ENCODE results near the gene PLEKHG2.
"Not testable (repeated sequence)": the region's sequence is repeated elsewhere in the genome, so short reads cannot be mapped to it uniquely, and the experiment has no call there.

The PLEKHG2 gene

DNA sequence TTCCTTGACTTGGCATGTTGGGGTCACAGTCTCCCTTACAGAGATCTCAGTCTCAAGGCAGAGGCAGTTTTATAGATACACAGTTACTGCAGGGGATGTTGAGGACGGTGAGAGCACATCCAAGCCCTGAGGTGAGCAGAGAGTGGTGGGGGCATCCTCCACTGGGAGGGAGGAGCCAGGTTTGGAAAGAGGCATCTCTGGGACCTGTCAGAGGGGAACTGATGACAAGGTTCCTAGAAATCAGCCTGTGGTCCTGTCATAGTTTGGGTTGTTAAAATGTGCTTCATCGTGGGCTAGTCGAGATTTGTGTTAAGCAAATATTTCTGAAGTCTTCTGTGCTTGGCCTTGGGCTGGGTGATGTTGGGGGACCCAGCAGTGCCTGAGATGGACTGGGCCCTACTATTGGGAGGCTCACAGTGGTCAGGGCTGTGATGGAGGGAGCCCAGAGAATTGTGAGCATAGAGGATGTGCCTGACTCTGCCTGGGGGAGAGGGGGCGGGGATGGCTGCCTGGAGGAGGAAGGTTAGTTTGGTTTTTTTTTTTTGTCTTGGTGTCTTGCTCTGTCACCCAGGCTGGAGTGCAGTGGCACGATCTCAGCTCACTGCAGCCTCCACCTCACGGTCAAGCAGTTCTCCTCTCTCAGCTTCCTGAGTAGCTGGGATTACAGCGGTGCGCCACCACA lies 36.8 kb downstream of the PLEKHG2 start:
- no peak for DNase-seq

DNA sequence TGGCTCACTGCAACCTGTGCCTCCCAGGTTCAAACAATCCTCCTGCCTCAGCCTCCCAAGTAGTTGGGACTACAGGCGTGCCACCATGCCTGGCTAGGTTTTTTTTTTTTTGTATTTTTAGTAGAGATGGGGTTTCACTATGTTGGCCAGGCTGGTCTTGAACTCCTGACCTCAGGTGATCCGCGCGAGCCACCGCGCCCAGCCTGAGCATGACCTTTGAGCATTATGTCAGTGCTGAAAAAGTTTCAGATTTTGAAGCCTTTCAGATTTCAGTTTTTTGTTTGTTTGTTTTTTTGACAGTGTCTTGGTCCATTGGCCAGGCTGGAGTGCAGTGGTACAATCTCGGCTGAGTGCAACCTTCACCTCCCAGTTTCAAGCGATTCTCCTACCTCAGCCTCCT lies 38.8 kb downstream of the PLEKHG2 start:
- DNase-seq = not testable (repeated sequence)

DNA sequence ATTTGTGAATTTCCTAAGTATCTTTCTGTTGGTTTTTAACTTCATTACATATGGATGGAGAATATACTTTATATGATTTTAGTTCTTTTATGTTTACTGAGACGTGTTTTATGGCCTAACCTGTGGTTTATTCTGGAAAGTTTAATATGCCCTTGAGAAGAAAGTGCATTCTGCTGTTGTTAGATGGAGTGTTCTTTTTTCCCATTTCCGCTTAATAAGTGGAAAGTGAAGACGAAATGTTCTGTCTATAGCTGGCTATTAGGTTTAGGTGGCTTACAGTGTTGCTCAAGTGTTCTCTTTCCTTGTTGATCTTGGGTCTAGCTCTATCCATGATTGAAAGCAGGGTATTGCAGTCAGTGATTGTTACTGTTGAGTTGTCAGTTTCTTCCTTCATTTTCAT lies 50.9 kb downstream of the PLEKHG2 start:
- no peak for DNase-seq

DNA sequence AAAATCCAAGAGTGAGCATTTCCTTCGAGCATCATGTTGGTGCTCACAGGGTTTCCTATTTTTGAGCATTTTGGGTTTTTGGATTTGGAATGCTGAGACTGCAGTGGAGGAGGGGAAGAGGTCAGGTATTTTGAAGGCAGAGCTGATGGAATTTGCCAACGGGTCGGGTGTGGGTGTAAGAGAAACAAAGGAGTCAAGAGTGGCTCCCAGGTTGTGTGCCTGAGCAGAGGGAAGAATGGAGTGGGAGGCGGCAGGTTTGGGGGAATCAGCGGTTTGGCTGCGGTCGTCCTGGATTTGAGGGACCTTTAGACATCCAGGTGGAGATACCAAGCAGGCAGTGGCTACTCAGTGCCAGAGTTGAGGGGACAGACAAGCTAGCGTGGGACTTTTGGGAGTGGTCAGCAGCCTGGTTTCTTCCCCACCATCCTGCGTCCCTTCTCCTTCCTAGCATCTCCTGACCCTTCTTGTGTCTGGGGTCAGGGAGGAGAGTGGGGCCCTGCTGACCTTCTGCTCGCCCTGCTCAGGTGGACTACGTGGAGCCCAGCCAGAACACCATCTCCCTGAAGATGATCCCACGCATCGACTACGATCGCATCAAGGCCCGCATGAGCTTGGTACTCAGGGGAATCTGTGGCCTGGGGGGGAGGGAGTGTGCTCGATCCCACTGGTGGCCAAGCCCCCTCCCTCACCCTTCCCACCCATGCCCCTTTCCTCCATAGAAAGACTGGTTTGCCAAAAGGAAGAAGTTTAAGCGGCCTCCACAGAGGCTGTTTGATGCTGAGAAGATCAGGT lies 53.7 kb downstream of the PLEKHG2 start:
- DNase-seq = no peak

DNA sequence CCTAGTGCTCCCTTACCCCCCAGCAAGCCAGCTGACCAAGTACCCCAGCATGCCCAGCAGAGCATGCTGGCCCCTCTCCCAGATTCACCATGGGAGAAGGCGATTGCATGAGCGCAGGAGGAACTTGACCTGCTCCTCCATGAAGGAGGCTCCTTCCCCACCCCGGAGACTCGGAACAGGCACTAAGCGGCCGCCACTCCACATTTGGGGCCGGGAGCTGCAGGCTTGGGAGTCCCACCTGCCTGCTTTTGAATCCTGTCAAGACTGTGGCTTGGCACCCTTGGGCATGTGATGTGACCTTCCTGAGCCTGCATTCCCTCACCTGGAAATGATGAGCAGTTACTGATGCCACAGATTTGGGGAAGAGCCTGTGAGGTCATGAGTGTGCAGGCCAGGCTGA lies 55.5 kb downstream of the PLEKHG2 start:
- no peak for DNase-seq

DNA sequence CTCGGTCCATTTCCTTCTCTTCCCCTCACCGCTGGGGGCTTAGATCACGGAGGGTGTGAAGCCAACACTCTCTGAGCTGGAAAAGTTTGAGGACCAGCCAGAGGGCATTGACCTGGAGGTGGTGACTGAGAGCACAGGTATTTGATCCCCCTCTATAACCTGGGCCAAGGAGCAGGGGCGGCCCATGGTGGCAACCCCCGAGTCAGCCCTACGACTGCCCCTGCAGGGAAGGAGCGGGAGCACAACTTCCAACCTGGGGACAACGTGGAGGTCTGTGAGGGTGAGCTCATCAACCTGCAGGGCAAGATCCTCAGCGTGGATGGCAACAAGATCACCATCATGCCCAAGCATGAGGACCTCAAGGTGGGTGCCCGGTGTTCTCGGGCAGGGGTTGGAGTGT lies 56.6 kb downstream of the PLEKHG2 start:
- DNase-seq = no peak

DNA sequence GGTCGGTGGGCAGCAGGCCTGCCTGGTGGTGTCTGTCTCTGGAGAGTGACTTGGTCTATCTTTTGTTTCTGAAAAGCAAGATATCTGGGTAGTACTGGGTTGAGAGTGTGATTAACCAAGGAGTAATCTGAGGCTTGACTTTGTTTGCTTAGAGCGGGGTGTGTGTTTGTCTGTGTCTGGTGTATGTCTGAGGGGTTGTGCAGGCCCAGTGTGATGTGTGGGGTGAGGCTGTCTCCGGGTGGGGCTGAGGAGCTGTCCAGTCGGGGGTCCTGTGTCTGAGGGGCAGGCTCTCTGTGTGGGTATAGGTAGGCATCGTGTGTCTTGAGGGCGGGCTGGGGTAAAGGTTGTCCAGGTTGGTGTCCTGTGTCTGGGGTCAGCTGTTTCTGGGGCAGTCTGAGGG lies 57.1 kb downstream of the PLEKHG2 start:
- no peak for DNase-seq

DNA sequence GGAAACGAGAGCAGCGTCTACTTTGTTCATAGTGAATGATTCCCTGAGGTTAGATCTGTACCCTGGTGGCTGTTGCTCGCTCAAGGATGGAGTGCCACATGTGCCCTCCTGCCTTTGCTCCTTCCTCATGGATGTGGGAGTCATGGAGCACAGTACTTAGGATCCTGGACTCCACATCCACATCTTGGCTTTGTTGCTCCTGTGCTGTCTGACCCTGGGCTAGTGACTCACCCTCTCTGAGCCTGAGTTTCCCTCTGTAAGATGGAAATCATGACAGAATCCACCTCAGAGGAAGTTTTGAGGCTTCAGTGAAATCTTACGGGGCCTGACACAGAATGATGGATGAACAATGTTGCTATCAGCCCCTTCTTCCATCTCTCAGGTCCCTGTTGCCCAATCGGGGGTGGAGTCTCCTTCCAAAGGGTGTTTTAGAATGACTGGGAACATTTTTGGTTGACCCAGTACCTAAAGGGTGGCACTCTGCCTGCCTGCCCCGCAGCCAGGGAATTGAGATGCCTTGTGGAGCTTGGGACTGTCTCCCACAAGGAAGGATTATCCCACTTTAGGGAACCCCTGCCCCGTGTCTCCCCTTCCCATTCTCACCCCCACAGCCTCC lies 58.4 kb downstream of the PLEKHG2 start:
- DNase-seq = no peak

DNA sequence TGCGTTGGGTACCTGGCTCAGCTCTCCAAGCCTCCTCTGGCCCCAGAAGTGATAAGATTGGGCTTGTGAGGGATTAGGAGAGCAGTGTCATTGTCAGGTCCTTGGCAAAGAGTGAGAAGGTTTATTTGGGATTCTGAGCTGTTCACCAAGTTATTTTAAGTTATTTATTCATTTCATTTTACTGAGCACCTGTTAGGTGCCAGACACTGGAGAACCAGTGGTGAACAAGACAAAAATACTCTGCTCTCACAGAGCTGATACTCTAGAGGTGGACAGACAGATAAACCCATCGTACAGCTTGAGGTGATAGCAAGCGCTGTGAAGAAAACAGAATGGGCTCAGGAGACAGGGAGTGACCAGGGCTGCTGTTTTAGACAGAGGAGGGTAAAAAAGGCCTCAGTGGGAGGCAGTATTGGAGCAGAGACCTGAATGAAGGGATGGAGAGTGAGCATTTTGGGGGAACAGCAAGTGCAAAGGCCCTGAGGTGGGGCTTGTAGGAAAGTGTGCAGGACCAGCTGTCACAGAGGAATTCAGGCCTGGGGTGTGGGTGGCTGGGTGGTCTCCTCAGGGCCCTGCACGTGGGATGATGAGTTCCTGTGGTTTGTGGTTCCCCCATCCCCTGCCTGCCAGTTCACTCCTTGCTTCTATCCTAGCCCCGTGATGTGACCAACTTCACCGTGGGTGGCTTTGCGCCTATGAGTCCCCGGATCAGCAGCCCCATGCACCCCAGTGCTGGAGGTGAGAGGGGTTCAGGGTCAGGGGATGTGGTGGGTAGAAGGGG lies 59.5 kb downstream of the PLEKHG2 start:
- no peak for DNase-seq

DNA sequence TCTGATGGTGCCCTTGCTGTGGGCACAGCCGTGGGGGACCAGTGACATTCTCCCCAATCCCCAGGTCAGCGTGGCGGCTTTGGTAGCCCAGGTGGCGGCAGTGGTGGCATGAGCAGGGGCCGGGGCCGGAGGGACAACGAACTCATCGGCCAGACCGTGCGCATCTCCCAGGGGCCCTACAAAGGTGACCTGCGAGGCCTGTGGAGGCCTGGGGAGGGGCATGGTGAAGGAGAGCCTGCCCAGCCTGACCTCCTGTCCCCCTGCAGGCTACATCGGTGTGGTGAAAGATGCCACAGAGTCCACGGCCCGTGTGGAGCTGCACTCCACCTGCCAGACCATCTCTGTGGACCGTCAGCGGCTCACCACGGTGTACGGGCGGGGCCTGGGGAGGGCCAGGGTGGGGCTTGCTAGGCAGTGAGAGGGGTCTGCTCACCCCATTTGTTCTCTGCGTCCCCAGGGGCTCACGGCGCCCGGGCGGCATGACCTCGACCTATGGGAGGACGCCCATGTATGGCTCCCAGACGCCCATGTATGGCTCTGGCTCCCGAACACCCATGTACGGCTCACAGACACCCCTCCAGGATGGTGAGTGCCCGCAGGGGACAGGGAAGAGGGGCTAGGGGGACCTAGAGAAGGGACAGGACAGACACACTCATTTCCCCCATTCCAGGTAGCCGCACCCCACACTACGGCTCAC lies 60.4 kb downstream of the PLEKHG2 start:
- DNase-seq = no peak

DNA sequence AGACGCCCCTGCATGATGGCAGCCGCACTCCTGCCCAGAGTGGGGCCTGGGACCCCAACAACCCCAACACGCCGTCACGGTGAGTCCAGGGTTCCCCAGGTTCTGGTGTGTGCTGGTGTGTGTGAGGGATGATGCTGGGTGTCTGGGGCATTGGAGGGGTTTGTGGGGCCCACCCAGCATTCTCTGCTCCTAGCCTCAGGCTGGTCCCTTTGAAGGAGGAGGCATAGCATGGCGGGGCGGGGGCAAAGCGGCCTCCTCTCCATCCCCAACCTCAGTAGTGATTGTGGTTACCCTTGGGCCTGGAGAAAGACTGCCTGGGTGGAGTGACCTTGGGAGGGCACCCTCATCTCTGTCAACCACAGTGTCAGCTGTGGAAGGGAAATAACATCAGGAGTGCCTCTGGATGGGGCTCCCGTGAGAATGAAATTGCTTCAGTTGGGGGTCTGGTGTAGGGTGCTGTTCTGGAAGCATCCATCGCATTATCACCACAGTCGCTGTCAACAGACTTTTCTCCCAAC lies 61.0 kb downstream of the PLEKHG2 start:
- DNase-seq = no peak

DNA sequence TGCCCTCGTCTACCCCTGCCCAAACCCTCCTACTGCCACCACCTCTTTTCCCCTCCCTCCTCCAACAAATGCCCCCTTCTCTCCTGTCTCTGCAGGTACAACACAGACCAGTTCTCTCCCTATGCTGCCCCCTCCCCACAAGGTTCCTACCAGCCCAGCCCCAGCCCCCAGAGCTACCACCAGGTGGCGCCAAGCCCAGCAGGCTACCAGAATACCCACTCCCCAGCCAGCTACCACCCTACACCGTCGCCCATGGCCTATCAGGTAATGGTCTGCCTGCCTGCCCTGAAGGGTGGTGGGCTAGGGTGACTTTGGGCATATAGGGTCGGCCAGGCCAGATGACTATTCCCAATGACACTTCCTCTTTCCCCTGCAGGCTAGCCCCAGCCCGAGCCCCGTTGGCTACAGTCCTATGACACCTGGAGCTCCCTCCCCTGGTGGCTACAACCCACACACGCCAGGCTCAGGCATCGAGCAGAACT lies 61.7 kb downstream of the PLEKHG2 start:
- peak in 1 of 2 donors; percentile 61 for DNase-seq

DNA sequence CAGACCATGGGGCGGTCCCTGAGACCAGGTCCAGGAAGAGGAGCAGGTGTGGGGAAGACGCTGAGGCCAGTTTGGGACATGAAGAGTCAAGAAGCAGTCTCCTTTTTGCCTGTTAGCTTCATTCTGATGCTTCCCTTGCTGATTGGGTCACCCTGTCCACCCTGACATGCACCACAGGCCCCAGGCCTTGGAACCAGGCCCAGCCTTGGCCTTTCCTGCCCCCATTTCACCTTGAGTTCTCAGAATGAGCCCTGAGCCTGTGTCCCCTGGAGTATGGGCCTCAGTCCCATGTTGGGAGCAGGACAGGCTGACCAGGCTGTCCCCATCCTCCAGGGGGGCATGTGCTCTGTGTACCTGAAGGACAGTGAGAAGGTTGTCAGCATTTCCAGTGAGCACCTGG lies 63.3 kb downstream of the PLEKHG2 start:
- no peak for DNase-seq
